GM23338 (cell line): ENCODE data around the gene FBXW8. TPM values are rescaled to one million over a fixed set of nuclear protein-coding genes. Genes with fewer than 3 reads are reported as not detected.

Experiments
- ATAC-seq: fragments of 200-7000 bp; cut with Tn5 transposase; 3 replicates; pipeline ENCODE4 v1.9.1; 2020
- DNase-seq: peaks from one replicate; pipeline ENCODE4 v3.0.0-alpha.2; 2015; ENCODE audit warnings: low spot score
- H2AFZ ChIP-seq: fragments of 200-600 bp; sonication (generic); 2 replicates; pipeline ENCODE4 v1.8.0; 2016; ENCODE audit warnings: antibody characterized with exemption, mild to moderate bottlenecking, moderate library complexity
- H3F3A ChIP-seq: fragments of 200-600 bp; sonication (generic); replicated peaks from 2 replicates; pipeline ENCODE4 v1.8.0; 2017; ENCODE audit warnings: antibody characterized with exemption, mixed run types, low read depth
- H3K27ac ChIP-seq: fragments of 200-600 bp; sonication (generic); 2 replicates; pipeline ENCODE4 v1.6.1; 2016; ENCODE audit warnings: low read depth
- H3K27me3 ChIP-seq: fragments of 200-600 bp; sonication (generic); 2 replicates; pipeline ENCODE4 v1.8.0; 2016; ENCODE audit warnings: mild to moderate bottlenecking, mixed run types, moderate library complexity; ENCODE audit not compliant: insufficient read depth
- H3K36me3 ChIP-seq: fragments of 200-600 bp; sonication (generic); 2 replicates; pipeline ENCODE4 v1.8.0; 2016; ENCODE audit warnings: mild to moderate bottlenecking; ENCODE audit not compliant: insufficient read depth
- H3K4me1 ChIP-seq: fragments of 200-600 bp; sonication (generic); 2 replicates; pipeline ENCODE4 v1.8.0; 2016; ENCODE audit warnings: mild to moderate bottlenecking, moderate library complexity; ENCODE audit not compliant: insufficient read depth
- H3K4me2 ChIP-seq: fragments of 200-600 bp; sonication (generic); 2 replicates; pipeline ENCODE4 v1.7.1; 2017; ENCODE audit warnings: mixed run types
- H3K4me3 ChIP-seq: fragments of 200-600 bp; sonication (generic); 2 replicates; pipeline ENCODE4 v1.6.1; 2016; ENCODE audit warnings: mixed run types
- H3K79me2 ChIP-seq: fragments of 200-600 bp; sonication (generic); replicated peaks from 2 replicates; pipeline ENCODE4 v1.8.0; 2017; ENCODE audit warnings: mild to moderate bottlenecking; ENCODE audit not compliant: insufficient read depth
- H3K9me2 ChIP-seq: fragments of 200-600 bp; sonication (generic); 2 replicates; pipeline ENCODE4 v1.8.0; 2017; ENCODE audit not compliant: insufficient read depth
- H4K20me1 ChIP-seq: fragments of 200-600 bp; sonication (generic); replicated peaks from 2 replicates; pipeline ENCODE4 v1.8.0; 2017; ENCODE audit warnings: mild to moderate bottlenecking; ENCODE audit not compliant: insufficient read depth
- H3K27ac Mint-ChIP-seq: 2 replicates; pipeline ENCODE4 v1.8.0; 2020; ENCODE audit warnings: inconsistent platforms, mild to moderate bottlenecking, moderate library complexity, mixed read lengths
- H3K27me3 Mint-ChIP-seq: 3 replicates; pipeline ENCODE4 v1.8.0; 2022; ENCODE audit warnings: low read depth, mild to moderate bottlenecking, moderate library complexity, mixed read lengths, inconsistent platforms; ENCODE audit not compliant: insufficient read depth, poor library complexity
- H3K36me3 Mint-ChIP-seq: 3 replicates; pipeline ENCODE4 v1.8.0; 2021; ENCODE audit warnings: low read depth, mild to moderate bottlenecking, inconsistent platforms, moderate library complexity, mixed read lengths
- H3K4me1 Mint-ChIP-seq: 3 replicates; pipeline ENCODE4 v1.8.0; 2020; ENCODE audit warnings: mild to moderate bottlenecking, inconsistent platforms, mixed read lengths
- H3K4me3 Mint-ChIP-seq: 3 replicates; pipeline ENCODE4 v1.8.0; 2021; ENCODE audit warnings: moderate library complexity, mild to moderate bottlenecking, inconsistent platforms, mixed read lengths
- H3K9me3 Mint-ChIP-seq: 3 replicates; pipeline ENCODE4 v1.8.0; 2020; ENCODE audit warnings: moderate library complexity, mild to moderate bottlenecking, inconsistent platforms, mixed read lengths
- CREB1 ChIP-seq: fragments of 250-450 bp; sonication (Bioruptor Pico); IDR thresholded peaks from 2 replicates; pipeline ENCODE4 v1.5.0; 2020; ENCODE audit warnings: low read depth, mild to moderate bottlenecking, moderate library complexity
- EZH2 ChIP-seq: fragments of 200-600 bp; sonication (generic); IDR thresholded peaks from one replicate; pipeline ENCODE4 v1.8.0; 2017; ENCODE audit warnings: antibody characterized with exemption, mild to moderate bottlenecking, low read depth; ENCODE audit not compliant: unreplicated experiment
- EZH2phosphoT487 ChIP-seq: fragments of 200-600 bp; sonication (generic); IDR thresholded peaks from one replicate; pipeline ENCODE4 v1.8.1; 2018; ENCODE audit warnings: antibody characterized with exemption; ENCODE audit not compliant: unreplicated experiment
- JUNB ChIP-seq: IDR thresholded peaks from one replicate; pipeline ENCODE4 v1.6.1; 2016; ENCODE audit warnings: antibody characterized with exemption; ENCODE audit not compliant: unreplicated experiment
- NANOG ChIP-seq: IDR thresholded peaks from 2 replicates; pipeline ENCODE4 v1.6.1; 2016; ENCODE audit warnings: antibody characterized with exemption, borderline replicate concordance
- POLR2AphosphoS5 ChIP-seq: IDR thresholded peaks from 2 replicates; pipeline ENCODE4 v1.6.1; 2016; ENCODE audit warnings: antibody characterized with exemption, low read depth
- STAT1 ChIP-seq: IDR thresholded peaks from one replicate; pipeline ENCODE4 v1.6.1; 2016; ENCODE audit warnings: antibody characterized with exemption; ENCODE audit not compliant: unreplicated experiment
- ZNF114 ChIP-seq: fragments of 250-450 bp; sonication (Bioruptor Pico); IDR thresholded peaks from 2 replicates; pipeline ENCODE4 v1.5.0; 2020; ENCODE audit warnings: mild to moderate bottlenecking, moderate library complexity
- ZNF331 ChIP-seq: fragments of 250-450 bp; sonication (Bioruptor Pico); IDR thresholded peaks from 2 replicates; pipeline ENCODE4 v1.5.0; 2020; ENCODE audit warnings: low read depth, mild to moderate bottlenecking, moderate library complexity
- polyA plus RNA-seq: library from polyadenylated mRNA; unstranded; fragments of >200 nt; fragmentation: Nextera tagmentation; extraction: Ambion mirVana; gene quantifications from 2 replicates; pipeline ENCODE4 v1.2.1, GENCODE V29; 2016
- total RNA-seq: library from RNA; depleted of rRNA; stranded (reverse); fragments of >200 nt; shearing (Covaris generic); gene quantifications from 2 replicates; pipeline ENCODE4 v1.2.3, GENCODE V29; 2014
- TF ChIP-seq, protein P1 (sequence below): fragments of 250-450 bp; sonication (Bioruptor Pico); IDR thresholded peaks from 2 replicates; pipeline ENCODE4 v1.5.0; 2020; ENCODE audit warnings: mild to moderate bottlenecking, moderate library complexity
- TF ChIP-seq, protein P2 (sequence below): IDR thresholded peaks from 2 replicates; pipeline ENCODE4 v1.6.1; 2016; ENCODE audit warnings: antibody characterized with exemption
- TF ChIP-seq, protein P3 (sequence below), 2 experiments: fragments of 200-600 bp in 1 of 2; sonication (generic) in 1 of 2; conservative IDR thresholded peaks; 2 replicates each; pipeline versions ENCODE4 v1.5.1 to v1.6.1; 2016 to 2017; ENCODE audit warnings: antibody characterized with exemption in 2 of 2, low read depth in 2 of 2, mild to moderate bottlenecking in 2 of 2, moderate library complexity in 1 of 2
- TF ChIP-seq, protein P4 (sequence below): IDR thresholded peaks from one replicate; pipeline ENCODE4 v1.6.1; 2018; ENCODE audit warnings: antibody characterized with exemption; ENCODE audit not compliant: unreplicated experiment

FBXW8 gene
- total and polyA plus RNA-seq, 2 experiments from 2014 or later, result 4.6 to 13.9 TPM

DNA sequence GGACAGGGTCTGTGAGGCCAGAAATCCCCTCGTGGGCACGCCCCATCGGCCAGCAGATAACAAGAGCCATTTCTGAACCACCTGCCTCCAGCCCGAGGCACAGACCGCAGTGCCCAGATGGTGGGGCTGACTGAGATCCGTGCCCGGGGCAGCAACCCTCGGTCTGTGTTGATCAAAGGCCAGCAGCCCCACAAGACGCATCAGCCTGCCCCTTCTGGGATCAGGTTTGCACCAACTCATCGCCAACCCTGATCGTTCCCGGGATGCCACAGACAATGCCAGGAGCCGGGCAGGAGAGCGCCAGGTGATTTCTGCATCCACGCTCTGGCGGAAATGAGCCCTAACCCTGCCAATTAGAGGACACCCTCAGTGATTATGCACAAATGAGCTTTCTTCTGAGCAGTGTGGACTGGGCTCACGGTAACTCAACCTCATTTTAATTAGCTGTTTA is 124.0 kb downstream of the FBXW8 start:
- Mint-ChIP-seq H3K36me3 (no peaks in the 10 kb centered on the region), H3K4me3 (no peak overlapping the region), H3K27ac (no peak overlapping the region), H3K9me3 (no peaks in the 10 kb centered on the region; the same call in 2 of the 3 replicates), H3K4me1 (peaks cover 31% of the 10 kb centered on the region), H3K27me3 (peaks cover 19% of the 10 kb centered on the region)
- no peaks in the 10 kb centered on the region for H3K4me1 ChIP-seq
- no peaks in the 10 kb centered on the region for H3K79me2 ChIP-seq
- H3K4me3 ChIP-seq, result no peak overlapping the region
- H2AFZ ChIP-seq, result no peak overlapping the region
- ATAC-seq, result no peak
- no peak for TF ChIP-seq NANOG
- TF ChIP-seq JUNB, result no peak
- no peak for TF ChIP-seq EZH2
- no peak for TF ChIP-seq CREB1 (CRISPR knock-in tag)
- TF ChIP-seq STAT1, result no peak
- TF ChIP-seq, protein P1, sequence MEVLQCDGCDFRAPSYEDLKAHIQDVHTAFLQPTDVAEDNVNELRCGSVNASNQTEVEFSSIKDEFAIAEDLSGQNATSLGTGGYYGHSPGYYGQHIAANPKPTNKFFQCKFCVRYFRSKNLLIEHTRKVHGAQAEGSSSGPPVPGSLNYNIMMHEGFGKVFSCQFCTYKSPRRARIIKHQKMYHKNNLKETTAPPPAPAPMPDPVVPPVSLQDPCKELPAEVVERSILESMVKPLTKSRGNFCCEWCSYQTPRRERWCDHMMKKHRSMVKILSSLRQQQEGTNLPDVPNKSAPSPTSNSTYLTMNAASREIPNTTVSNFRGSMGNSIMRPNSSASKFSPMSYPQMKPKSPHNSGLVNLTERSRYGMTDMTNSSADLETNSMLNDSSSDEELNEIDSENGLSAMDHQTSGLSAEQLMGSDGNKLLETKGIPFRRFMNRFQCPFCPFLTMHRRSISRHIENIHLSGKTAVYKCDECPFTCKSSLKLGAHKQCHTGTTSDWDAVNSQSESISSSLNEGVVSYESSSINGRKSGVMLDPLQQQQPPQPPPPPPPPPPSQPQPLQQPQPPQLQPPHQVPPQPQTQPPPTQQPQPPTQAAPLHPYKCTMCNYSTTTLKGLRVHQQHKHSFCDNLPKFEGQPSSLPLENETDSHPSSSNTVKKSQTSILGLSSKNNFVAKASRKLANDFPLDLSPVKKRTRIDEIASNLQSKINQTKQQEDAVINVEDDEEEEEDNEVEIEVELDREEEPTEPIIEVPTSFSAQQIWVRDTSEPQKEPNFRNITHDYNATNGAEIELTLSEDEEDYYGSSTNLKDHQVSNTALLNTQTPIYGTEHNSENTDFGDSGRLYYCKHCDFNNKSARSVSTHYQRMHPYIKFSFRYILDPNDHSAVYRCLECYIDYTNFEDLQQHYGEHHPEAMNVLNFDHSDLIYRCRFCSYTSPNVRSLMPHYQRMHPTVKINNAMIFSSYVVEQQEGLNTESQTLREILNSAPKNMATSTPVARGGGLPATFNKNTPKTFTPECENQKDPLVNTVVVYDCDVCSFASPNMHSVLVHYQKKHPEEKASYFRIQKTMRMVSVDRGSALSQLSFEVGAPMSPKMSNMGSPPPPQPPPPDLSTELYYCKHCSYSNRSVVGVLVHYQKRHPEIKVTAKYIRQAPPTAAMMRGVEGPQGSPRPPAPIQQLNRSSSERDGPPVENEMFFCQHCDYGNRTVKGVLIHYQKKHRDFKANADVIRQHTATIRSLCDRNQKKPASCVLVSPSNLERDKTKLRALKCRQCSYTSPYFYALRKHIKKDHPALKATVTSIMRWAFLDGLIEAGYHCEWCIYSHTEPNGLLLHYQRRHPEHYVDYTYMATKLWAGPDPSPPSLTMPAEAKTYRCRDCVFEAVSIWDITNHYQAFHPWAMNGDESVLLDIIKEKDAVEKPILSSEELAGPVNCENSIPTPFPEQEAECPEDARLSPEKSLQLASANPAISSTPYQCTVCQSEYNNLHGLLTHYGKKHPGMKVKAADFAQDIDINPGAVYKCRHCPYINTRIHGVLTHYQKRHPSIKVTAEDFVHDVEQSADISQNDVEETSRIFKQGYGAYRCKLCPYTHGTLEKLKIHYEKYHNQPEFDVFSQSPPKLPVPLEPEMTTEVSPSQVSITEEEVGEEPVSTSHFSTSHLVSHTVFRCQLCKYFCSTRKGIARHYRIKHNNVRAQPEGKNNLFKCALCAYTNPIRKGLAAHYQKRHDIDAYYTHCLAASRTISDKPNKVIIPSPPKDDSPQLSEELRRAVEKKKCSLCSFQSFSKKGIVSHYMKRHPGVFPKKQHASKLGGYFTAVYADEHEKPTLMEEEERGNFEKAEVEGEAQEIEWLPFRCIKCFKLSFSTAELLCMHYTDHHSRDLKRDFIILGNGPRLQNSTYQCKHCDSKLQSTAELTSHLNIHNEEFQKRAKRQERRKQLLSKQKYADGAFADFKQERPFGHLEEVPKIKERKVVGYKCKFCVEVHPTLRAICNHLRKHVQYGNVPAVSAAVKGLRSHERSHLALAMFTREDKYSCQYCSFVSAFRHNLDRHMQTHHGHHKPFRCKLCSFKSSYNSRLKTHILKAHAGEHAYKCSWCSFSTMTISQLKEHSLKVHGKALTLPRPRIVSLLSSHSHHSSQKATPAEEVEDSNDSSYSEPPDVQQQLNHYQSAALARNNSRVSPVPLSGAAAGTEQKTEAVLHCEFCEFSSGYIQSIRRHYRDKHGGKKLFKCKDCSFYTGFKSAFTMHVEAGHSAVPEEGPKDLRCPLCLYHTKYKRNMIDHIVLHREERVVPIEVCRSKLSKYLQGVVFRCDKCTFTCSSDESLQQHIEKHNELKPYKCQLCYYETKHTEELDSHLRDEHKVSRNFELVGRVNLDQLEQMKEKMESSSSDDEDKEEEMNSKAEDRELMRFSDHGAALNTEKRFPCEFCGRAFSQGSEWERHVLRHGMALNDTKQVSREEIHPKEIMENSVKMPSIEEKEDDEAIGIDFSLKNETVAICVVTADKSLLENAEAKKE, result no peak
- TF ChIP-seq ZNF114 (CRISPR knock-in tag), result no peak
- TF ChIP-seq, protein P2, sequence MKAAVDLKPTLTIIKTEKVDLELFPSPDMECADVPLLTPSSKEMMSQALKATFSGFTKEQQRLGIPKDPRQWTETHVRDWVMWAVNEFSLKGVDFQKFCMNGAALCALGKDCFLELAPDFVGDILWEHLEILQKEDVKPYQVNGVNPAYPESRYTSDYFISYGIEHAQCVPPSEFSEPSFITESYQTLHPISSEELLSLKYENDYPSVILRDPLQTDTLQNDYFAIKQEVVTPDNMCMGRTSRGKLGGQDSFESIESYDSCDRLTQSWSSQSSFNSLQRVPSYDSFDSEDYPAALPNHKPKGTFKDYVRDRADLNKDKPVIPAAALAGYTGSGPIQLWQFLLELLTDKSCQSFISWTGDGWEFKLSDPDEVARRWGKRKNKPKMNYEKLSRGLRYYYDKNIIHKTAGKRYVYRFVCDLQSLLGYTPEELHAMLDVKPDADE, result no peak
- no peak for TF ChIP-seq ZNF331 (CRISPR knock-in tag)
- TF ChIP-seq, protein P3, sequence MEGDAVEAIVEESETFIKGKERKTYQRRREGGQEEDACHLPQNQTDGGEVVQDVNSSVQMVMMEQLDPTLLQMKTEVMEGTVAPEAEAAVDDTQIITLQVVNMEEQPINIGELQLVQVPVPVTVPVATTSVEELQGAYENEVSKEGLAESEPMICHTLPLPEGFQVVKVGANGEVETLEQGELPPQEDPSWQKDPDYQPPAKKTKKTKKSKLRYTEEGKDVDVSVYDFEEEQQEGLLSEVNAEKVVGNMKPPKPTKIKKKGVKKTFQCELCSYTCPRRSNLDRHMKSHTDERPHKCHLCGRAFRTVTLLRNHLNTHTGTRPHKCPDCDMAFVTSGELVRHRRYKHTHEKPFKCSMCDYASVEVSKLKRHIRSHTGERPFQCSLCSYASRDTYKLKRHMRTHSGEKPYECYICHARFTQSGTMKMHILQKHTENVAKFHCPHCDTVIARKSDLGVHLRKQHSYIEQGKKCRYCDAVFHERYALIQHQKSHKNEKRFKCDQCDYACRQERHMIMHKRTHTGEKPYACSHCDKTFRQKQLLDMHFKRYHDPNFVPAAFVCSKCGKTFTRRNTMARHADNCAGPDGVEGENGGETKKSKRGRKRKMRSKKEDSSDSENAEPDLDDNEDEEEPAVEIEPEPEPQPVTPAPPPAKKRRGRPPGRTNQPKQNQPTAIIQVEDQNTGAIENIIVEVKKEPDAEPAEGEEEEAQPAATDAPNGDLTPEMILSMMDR (conservative IDR thresholded peaks at IDR 0.05; ENCODE audit: low read depth in 2 of 2), result no peak
- no peak for TF ChIP-seq POLR2AphosphoS5
- TF ChIP-seq EZH2phosphoT487, result no peak
- TF ChIP-seq, protein P4, sequence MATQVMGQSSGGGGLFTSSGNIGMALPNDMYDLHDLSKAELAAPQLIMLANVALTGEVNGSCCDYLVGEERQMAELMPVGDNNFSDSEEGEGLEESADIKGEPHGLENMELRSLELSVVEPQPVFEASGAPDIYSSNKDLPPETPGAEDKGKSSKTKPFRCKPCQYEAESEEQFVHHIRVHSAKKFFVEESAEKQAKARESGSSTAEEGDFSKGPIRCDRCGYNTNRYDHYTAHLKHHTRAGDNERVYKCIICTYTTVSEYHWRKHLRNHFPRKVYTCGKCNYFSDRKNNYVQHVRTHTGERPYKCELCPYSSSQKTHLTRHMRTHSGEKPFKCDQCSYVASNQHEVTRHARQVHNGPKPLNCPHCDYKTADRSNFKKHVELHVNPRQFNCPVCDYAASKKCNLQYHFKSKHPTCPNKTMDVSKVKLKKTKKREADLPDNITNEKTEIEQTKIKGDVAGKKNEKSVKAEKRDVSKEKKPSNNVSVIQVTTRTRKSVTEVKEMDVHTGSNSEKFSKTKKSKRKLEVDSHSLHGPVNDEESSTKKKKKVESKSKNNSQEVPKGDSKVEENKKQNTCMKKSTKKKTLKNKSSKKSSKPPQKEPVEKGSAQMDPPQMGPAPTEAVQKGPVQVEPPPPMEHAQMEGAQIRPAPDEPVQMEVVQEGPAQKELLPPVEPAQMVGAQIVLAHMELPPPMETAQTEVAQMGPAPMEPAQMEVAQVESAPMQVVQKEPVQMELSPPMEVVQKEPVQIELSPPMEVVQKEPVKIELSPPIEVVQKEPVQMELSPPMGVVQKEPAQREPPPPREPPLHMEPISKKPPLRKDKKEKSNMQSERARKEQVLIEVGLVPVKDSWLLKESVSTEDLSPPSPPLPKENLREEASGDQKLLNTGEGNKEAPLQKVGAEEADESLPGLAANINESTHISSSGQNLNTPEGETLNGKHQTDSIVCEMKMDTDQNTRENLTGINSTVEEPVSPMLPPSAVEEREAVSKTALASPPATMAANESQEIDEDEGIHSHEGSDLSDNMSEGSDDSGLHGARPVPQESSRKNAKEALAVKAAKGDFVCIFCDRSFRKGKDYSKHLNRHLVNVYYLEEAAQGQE, result no peak
- H3F3A ChIP-seq, result peaks cover 10% of the 10 kb centered on the region; the same call in 1 of the 2 replicates
- H4K20me1 ChIP-seq, result no peaks in the 10 kb centered on the region
- no peak for DNase-seq
- H3K36me3 ChIP-seq, result no peaks in the 10 kb centered on the region; the same call in 1 of the 2 replicates
- H3K4me2 ChIP-seq, result no peak overlapping the region
- H3K27ac ChIP-seq, result no peak overlapping the region
- H3K27me3 ChIP-seq, result no peaks in the 10 kb centered on the region
- no peaks in the 10 kb centered on the region for H3K9me2 ChIP-seq
